ENCODE data around the gene SOX6. TPM values are rescaled to one million over a fixed set of nuclear protein-coding genes. Genes with fewer than 3 reads are reported as not detected.

SOX6 gene
- total and polyA plus RNA-seq, 8 donors: 5.1 to 23.0 (median 18.7) TPM

DNA sequence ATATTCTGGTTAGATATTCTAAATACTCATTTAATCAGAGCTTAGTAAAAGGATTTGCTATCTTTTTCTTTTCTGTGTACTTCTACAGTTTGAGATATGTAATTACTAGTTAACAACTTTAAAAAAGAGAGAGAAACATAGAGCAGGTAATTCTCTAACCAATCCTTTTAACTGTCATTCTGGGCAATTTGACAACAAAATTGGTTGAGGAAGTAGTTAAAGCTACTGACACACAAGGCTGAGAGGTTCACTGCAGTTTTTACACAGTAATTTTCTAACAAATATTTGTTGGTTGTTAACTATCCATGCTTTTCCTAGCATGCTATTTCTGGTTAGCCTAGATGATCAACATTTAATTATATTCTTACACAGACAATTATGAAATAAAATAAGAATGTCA lies 3.6 kb downstream of the SOX6 start:
- TF ChIP-seq, protein P1, sequence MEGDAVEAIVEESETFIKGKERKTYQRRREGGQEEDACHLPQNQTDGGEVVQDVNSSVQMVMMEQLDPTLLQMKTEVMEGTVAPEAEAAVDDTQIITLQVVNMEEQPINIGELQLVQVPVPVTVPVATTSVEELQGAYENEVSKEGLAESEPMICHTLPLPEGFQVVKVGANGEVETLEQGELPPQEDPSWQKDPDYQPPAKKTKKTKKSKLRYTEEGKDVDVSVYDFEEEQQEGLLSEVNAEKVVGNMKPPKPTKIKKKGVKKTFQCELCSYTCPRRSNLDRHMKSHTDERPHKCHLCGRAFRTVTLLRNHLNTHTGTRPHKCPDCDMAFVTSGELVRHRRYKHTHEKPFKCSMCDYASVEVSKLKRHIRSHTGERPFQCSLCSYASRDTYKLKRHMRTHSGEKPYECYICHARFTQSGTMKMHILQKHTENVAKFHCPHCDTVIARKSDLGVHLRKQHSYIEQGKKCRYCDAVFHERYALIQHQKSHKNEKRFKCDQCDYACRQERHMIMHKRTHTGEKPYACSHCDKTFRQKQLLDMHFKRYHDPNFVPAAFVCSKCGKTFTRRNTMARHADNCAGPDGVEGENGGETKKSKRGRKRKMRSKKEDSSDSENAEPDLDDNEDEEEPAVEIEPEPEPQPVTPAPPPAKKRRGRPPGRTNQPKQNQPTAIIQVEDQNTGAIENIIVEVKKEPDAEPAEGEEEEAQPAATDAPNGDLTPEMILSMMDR (IDR thresholded peaks at IDR 0.05): no peak
- no peak for ATAC-seq
- Histone ChIP-seq H3K36me3 (no peaks in the 10 kb centered on the region), H3K27ac (peak overlapping the region in 1 of 4 donors; percentile 6), H3K9me3 (no peaks in the 10 kb centered on the region), H3K27me3 (no peaks in the 10 kb centered on the region), H3K4me1 (peaks cover 0 to 15% (median 15%) of the 10 kb centered on the region in 3 donors), H3K4me3 (no peak overlapping the region)
- FAIRE-seq: no peak
- no peak for DNase-seq
- intact Hi-C loops (cut with DNase I): no loop called here

DNA sequence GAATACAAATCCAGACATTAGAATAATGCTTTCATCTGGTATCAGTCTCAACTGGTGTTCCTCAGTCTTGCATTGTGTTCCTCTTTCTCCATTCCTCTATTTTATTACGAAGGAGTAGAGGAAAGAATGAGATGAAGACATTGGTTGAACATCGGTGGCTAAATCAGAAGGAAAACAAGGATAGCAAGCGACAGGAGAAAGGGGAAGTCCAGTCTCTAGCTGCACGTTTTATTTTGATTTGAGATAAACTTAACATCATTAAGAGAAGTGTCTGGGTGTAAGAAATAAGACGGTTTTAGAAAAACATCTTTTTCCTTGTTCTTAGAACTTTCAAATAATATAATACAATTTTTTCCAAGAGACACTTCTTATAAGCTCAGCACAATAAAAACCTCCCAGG lies 6.2 kb downstream of the SOX6 start:
- H3K27ac ChIP-seq: no peak overlapping the region
- DNase-seq: no peak
- no peak for FAIRE-seq
- ATAC-seq: no peak
- intact Hi-C loops (cut with DNase I): no loop called here
- no peaks in the 10 kb centered on the region for H3K36me3 ChIP-seq
- 78 to 82% methylated on average over 5 of the region's 5 CpGs for WGBS, 2 donors
- H3K4me1 ChIP-seq: peaks cover 0 to 11% (median 8%) of the 10 kb centered on the region in 3 donors
- TF ChIP-seq, protein P1 (IDR thresholded peaks at IDR 0.05): no peak
- no peaks in the 10 kb centered on the region for H3K9me3 ChIP-seq
- no peaks in the 10 kb centered on the region for H3K27me3 ChIP-seq
- no peak overlapping the region for H3K4me3 ChIP-seq

DNA sequence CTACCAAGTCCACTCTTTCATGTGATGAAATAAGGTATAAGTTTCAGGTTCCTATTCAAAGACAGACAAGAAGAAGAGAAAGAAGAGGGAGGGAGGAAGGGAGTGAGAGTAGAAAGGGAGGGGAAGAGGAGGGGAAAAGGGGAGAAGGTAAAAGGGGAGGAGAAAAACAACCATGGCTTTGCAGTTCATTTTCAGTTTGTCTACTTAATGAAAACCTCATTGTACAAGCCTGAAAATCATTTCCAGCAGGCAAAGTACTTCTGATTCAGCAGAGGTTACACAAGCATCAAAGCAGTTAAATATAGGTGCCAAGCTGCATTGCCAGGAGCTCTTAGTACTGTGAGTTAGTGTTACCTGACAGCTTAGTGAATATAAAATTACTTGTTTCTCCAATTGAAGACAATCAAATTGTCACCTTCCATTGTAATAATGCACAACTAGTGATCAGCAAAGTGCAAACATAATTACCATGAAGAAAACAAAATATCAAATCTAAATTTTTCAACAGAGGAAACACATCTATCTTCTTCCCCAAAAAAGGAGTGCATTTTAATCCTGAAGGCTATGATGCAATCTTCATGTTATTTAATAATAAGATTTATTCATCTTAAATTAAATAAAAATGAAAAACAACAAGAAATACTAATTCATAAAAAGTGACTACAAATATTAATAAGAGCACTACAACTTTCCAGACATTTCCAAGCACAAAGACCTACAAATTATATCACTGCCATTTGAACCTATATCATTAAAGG lies 8.2 kb downstream of the SOX6 start:
- H3K36me3 ChIP-seq: no peaks in the 10 kb centered on the region
- no peak overlapping the region for H3K27ac ChIP-seq
- FAIRE-seq (no peak), ATAC-seq (peak in 2 of 4 donors; percentile 56 to 73), DNase-seq (no peak)
- H3K4me1 ChIP-seq: peaks cover 0 to 5% (median under 1%) of the 10 kb centered on the region in 3 donors
- H3K9me3 ChIP-seq: no peaks in the 10 kb centered on the region
- TF ChIP-seq, protein P1 (IDR thresholded peaks at IDR 0.05): no peak
- no peaks in the 10 kb centered on the region for H3K27me3 ChIP-seq
- H3K4me3 ChIP-seq: no peak overlapping the region
- intact Hi-C loops (cut with DNase I): no loop called here

DNA sequence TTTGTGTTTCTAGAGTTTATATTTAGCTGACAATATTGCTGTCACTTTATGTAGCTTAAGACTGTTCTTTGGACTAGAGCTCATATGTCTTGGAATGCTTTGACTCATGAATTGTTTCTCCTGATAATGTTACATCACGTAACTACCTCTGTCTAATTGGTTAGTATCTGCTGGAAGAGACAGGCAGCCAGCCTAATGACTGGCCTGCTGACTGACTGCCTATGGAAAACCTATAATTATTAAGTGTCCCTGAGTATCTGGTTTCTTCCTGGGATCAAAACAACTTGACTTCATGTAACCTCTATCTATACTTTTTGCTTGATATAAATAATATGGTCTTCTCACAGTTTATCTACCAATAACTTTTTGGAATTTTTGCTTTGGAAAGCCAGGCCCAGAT lies 9.4 kb downstream of the SOX6 start:
- H3K4me3 ChIP-seq: no peak overlapping the region
- H3K9me3 ChIP-seq: no peaks in the 10 kb centered on the region
- ATAC-seq: no peak
- H3K27me3 ChIP-seq: no peaks in the 10 kb centered on the region
- no peak for FAIRE-seq
- WGBS, 2 donors: 73 to 87% methylated on average over 1 of the region's 1 CpG
- no peak for DNase-seq
- peaks cover 3 to 9% (median 6%) of the 10 kb centered on the region in 3 donors for H3K4me1 ChIP-seq
- no peak overlapping the region for H3K27ac ChIP-seq
- intact Hi-C loops (cut with DNase I): no loop called here
- TF ChIP-seq, protein P1 (IDR thresholded peaks at IDR 0.05): no peak
- H3K36me3 ChIP-seq: no peaks in the 10 kb centered on the region

DNA sequence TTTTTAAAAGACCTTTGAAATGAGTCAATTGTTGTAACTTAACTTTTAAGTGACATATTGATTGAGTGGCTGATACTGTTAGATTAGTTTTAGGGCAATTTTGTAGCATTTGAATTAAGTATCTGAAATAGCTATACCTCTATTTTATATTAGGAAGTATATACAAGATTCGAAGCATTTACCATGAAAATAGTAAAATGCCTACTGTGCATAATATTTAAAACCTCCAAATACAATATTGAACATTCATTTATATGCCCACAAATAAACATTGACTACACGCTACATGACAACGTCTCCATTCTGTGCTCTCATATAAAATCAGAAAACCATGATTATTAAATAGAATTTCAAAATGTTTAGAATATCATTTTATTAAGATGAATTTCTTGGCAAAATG lies 14.5 kb downstream of the SOX6 start:
- whole genome bisulfite sequencing, 2 donors: 93 to 95% methylated on average over 3 of the region's 3 CpGs
- Histone ChIP-seq H3K36me3 (no peaks in the 10 kb centered on the region), H3K27ac (no peak overlapping the region), H3K27me3 (no peaks in the 10 kb centered on the region), H3K9me3 (no peaks in the 10 kb centered on the region), H3K4me1 (peaks cover 3 to 12% (median 11%) of the 10 kb centered on the region in 3 donors), H3K4me3 (no peak overlapping the region)
- TF ChIP-seq, protein P1 (IDR thresholded peaks at IDR 0.05): no peak
- no peak for DNase-seq
- no peak for ATAC-seq
- FAIRE-seq: peak; percentile 59
- intact Hi-C loops (cut with DNase I): no loop called here

Data from pancreas (tissue), 10 donors.